Subcutaneous abdominal adipose tissue (tissue), 5 donors: ENCODE data around the gene TCFL5.
"Not testable (repeated sequence)": the region's sequence is repeated elsewhere in the genome, so short reads cannot be mapped to it uniquely, and the experiment has no call there.

Source experiments
- H3K27ac ChIP-seq: one replicate; pipeline ENCODE4 v1.7.0; 2013; ENCODE audit warnings: low read depth, mild to moderate bottlenecking, inconsistent platforms, low read length, moderate library complexity
- H3K27me3 ChIP-seq, 5 donors: one replicate each; pipeline ENCODE4 v1.7.0; 2013; ENCODE audit warnings: low read length in 5 of 5, inconsistent platforms in 1 of 5; ENCODE audit not compliant: control insufficient read depth in 5 of 5, insufficient read depth in 4 of 5
- H3K36me3 ChIP-seq, 5 donors: one replicate each; pipeline ENCODE4 v1.7.0; 2013; ENCODE audit warnings: low read length in 5 of 5; ENCODE audit not compliant: control insufficient read depth in 5 of 5, insufficient read depth in 5 of 5
- H3K4me1 ChIP-seq, 5 donors: one replicate each; pipeline ENCODE4 v1.7.0; 2013; ENCODE audit warnings: low read length in 5 of 5, mild to moderate bottlenecking in 3 of 5, moderate library complexity in 1 of 5; ENCODE audit not compliant: control insufficient read depth in 5 of 5, insufficient read depth in 5 of 5
- H3K4me3 ChIP-seq, 5 donors: one replicate each; pipeline ENCODE4 v1.7.0; 2013; ENCODE audit warnings: low read length in 5 of 5, low read depth in 1 of 5
- H3K9ac ChIP-seq, 5 donors: one replicate each; pipeline ENCODE4 v1.7.0; 2013; ENCODE audit warnings: low read length in 5 of 5, mild to moderate bottlenecking in 4 of 5, moderate library complexity in 3 of 5
- H3K9me3 ChIP-seq, 5 donors: one replicate each; pipeline ENCODE4 v1.7.0; 2013; ENCODE audit warnings: low read length in 5 of 5; ENCODE audit not compliant: control insufficient read depth in 5 of 5
- donor health status: healthy.
- donor health status: healthy.
- donor health status: healthy.
- donor health status: healthy.
- donor health status: healthy.

The TCFL5 gene

DNA sequence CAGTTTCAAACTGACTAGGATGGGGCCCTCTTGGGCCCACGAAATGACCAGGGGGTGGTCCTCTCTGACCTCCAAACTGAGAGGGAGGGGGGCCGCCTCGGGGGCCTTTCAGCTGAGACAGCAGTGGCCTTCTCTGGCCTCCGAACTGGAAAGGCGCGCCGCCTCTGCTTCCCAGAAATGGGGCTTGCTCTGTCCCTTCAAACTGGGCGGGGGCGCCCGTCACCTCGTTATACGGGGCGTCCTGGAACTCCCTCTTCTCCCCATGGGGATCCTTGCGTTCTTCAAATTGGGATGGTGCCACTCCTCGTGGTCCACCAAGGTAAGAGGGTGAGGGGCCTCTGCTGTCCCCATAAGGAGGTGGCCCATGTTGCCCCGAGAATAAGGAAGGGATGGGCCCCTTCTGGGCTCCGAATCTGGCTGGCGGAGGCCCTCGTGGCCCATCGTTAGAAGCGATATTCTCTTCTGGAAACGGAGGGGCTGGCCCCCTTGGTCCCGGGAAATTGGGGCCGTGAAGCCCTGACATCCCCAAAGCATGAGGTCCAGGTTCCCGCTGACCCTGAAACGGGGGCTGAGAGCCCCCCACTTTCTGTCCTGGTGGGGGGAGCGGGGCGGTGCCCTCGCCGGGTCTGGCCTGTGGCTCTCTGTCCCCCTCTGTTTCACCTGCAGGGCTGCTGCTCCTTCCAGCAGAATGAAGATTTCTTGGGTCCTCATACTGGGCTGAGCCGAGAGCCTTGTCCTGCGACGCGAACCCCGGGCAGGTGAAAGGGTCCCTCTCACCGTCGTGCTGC lies 18.7 kb upstream of the TCFL5 start:
- H3K9ac ChIP-seq: no peak overlapping the region
- H3K4me1 ChIP-seq: peaks cover 11 to 24% (median 22%) of the 10 kb centered on the region in 5 donors
- no peak overlapping the region for H3K27ac ChIP-seq
- peaks cover 0 to 23% (median 20%) of the 10 kb centered on the region in 5 donors for H3K36me3 ChIP-seq
- no peak overlapping the region for H3K4me3 ChIP-seq
- H3K27me3 ChIP-seq: no peaks in the 10 kb centered on the region
- no peaks in the 10 kb centered on the region for H3K9me3 ChIP-seq

DNA sequence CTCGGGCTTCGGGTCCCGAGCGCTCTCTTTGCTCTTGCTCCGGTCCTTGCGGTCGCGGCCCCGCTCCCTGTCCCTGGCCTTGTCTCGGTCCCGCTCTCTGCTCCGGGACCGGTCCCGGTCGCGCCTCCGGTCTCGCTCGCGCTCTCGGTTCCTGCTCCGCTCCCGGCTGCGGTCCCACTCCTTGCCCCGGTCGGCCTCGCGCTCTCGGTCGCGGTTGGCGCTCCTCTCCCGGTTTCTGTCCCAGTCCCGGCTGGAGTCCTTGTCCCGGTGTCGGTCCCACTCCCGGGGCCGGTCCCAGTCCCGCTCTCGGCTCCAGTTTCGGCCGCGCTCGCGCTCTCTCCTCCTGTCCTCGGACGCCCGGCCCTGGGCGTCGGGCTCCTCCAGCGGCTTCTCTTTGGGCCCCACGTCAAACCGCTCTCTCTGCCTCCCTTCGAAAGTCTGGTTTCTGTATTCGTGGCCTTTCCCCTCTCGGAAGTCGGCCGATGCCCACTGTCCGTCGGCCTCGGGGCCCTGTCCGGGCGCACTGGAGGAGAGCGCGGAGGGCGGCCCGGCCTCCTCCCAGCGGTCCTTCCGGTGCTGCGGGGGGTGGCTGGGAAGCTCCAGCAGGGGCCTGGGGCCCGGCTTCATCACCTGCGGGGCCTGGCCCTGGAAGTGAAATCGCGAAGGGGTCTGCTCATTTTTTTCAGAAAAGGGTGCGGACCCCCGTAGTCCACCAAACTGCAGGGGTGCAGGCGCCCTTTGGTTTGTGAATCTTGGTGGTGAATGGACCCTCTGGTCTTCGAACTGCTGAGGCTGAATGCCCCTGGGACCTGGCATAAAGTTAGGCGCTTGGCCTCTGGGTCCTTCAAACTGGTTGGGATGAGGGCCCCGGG lies 17.9 kb upstream of the TCFL5 start:
- H3K27me3 ChIP-seq: no peaks in the 10 kb centered on the region
- peak overlapping the region in 1 of 5 donors; percentile 16 for H3K4me3 ChIP-seq
- H3K36me3 ChIP-seq: peaks cover 0 to 23% (median 20%) of the 10 kb centered on the region in 5 donors
- H3K4me1 ChIP-seq: peaks cover 11 to 24% (median 22%) of the 10 kb centered on the region in 5 donors
- H3K9ac ChIP-seq: no peak overlapping the region
- H3K27ac ChIP-seq: no peak overlapping the region
- no peaks in the 10 kb centered on the region for H3K9me3 ChIP-seq

GRCh38 chr20:62878244-62879038 lies 16.8 kb upstream of the TCFL5 start:
- Histone ChIP-seq H3K36me3 (peaks cover 0 to 23% (median 20%) of the 10 kb centered on the region in 5 donors), H3K9ac (no peak overlapping the region), H3K4me3 (no peak overlapping the region), H3K27ac (no peak overlapping the region), H3K27me3 (no peaks in the 10 kb centered on the region), H3K9me3 (no peaks in the 10 kb centered on the region), H3K4me1 (peaks cover 11 to 27% (median 23%) of the 10 kb centered on the region in 5 donors)

GRCh38 chr20:62876902-62877816 lies 15.5 kb upstream of the TCFL5 start:
- Histone ChIP-seq H3K36me3 (peaks cover 0 to 23% (median 20%) of the 10 kb centered on the region in 5 donors), H3K27me3 (no peaks in the 10 kb centered on the region), H3K9ac (peak overlapping the region in 2 of 5 donors; percentile 35 to 41), H3K4me1 (peaks cover 11 to 27% (median 23%) of the 10 kb centered on the region in 5 donors), H3K4me3 (peak overlapping the region in 4 of 5 donors; percentile 27 to 51 (median 38)), H3K27ac (peak overlapping the region; percentile 46), H3K9me3 (no peaks in the 10 kb centered on the region)

- no peaks in the 10 kb centered on the region for H3K9me3 ChIP-seq
- H3K27ac ChIP-seq: peak overlapping the region; percentile 46
- H3K27me3 ChIP-seq: no peaks in the 10 kb centered on the region
- H3K4me1 ChIP-seq: peaks cover 11 to 27% (median 23%) of the 10 kb centered on the region in 5 donors
- H3K9ac ChIP-seq: peak overlapping the region in 2 of 5 donors; percentile 35 to 41
- peaks cover 0 to 16% (median 13%) of the 10 kb centered on the region in 5 donors for H3K36me3 ChIP-seq
- peak overlapping the region in 3 of 5 donors; percentile 1 to 51 (median 33) for H3K4me3 ChIP-seq
Observed at GRCh38 chr20:62876501-62876901, 14.9 kb upstream of the TCFL5 start.

DNA sequence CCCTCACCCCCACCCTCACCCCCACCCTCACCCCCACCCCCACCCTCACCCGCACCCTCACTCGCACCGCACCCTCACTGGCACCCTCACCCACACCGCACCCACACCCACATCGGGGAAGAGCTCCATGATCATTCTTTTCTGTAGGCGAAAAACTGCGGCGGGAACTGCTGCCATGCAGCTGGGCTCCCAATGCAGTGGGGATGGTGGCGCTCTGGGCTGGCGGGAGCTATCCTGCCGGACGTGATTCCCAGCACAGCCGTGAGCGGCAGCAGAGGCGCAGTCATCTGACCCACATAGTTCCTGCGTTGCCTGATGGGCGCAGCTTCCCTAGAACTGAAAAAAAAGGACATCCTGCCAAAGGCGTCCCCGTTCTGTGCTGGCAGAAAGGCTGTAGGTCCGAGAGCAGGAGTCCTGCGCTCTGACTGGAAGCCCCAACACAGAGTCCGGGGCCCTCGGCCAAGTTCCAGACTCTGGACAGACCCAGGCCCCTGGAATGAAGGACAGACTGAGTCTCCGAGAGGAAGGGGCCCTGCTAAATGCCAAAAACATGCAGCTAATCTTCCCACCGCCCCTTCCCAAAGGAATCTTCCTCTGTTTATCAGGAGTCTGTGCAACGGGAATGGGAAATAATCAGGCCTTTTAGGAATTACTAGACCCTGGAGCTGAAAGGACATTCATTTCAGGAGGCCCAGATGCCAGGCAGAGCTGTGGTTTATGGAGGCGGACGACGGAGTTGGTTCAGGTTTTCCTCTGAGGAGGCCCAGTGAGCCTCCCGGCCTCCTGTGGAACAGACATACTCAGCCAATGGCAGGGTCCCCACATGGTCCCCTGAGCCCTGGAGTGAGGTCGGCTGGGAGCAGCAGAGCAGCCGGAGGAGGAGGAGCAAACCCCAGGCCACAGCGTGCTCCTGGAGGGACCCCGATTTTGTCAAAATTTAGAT lies 14.1 kb upstream of the TCFL5 start:
- Histone ChIP-seq H3K36me3 (peaks cover 0 to 8% (median 6%) of the 10 kb centered on the region in 5 donors), H3K9ac (peak overlapping the region in 1 of 5 donors; percentile 53), H3K9me3 (no peaks in the 10 kb centered on the region), H3K4me3 (peak overlapping the region; percentile 8 to 48 (median 18)), H3K27ac (peak overlapping the region; percentile 62), H3K4me1 (peaks cover 11 to 27% (median 23%) of the 10 kb centered on the region in 5 donors), H3K27me3 (no peaks in the 10 kb centered on the region)

DNA sequence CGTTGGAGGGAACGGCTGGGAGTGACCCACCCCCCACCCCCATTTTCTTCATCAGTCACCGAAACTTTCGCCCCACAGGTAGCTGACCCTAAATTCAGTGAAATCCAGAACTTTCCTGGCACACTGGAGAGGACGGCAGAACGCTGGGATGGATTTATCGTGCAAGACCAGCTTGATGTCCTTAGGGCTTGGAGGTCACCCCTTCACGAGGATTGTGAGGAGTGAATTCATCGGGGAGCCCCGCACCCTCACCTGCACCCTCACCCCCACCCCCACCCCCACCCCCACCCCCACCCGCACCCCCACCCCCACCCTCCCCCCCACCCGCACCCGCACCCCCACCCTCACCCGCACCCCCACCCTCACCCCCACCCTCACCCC lies 13.3 kb upstream of the TCFL5 start:
- peaks cover 11 to 27% (median 23%) of the 10 kb centered on the region in 5 donors for H3K4me1 ChIP-seq
- no peak overlapping the region for H3K9ac ChIP-seq
- H3K27me3 ChIP-seq: no peaks in the 10 kb centered on the region
- no peak overlapping the region for H3K27ac ChIP-seq
- H3K36me3 ChIP-seq: peaks cover 0 to 2% (median 0%) of the 10 kb centered on the region in 5 donors
- H3K9me3 ChIP-seq: no peaks in the 10 kb centered on the region
- no peak overlapping the region for H3K4me3 ChIP-seq

GRCh38 chr20:62873681-62874031 lies 12.0 kb upstream of the TCFL5 start:
- not testable (repeated sequence) for H3K9ac ChIP-seq, H3K27ac ChIP-seq, H3K4me3 ChIP-seq, H3K9me3 ChIP-seq, H3K36me3 ChIP-seq, H3K27me3 ChIP-seq
- H3K4me1 ChIP-seq: peaks cover 11 to 27% (median 23%) of the 10 kb centered on the region in 5 donors
